NOMO-1 treated with dmso at 0.1 percent for 144 hours (cell line): ENCODE data around the gene GADD45G.

Experiments
- DNase-seq: peaks from one replicate; lab custom pipeline; 2025; ENCODE audit not compliant: unreplicated experiment; lab: John Stamatoyannopoulos, UW

Gene GADD45G, protein sequence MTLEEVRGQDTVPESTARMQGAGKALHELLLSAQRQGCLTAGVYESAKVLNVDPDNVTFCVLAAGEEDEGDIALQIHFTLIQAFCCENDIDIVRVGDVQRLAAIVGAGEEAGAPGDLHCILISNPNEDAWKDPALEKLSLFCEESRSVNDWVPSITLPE

DNA sequence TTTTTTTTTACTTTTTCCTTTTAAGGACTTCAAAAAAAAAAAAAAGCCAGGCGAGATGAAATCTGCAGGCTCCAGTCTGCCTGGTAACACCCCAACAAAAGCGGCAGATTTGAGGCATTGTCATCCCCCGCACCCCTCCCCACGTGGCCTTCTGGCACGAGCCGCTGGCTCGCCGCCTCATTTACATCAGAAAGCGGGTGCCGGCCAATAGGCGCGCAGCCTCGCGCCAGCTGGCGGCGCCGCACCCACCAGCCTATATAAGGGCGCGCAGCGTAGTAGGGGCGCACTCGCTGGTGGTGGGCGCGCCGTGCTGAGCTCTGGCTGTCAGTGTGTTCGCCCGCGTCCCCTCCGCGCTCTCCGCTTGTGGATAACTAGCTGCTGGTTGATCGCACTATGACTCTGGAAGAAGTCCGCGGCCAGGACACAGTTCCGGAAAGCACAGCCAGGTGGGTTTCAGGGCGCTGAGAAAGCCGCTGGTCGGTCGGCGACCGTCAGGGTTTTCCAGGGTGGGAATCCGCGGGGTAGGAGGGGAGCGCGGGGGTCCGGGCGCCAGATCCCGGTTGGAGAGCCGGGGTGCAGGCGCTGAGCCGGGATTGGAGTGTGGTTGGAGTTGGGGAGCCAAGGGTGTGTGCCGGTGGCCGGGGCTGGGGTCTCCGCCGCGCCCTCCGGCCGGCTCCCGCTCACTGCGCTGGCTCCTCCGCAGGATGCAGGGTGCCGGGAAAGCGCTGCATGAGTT is at the start of gene GADD45G:
Gene GADD45G (plus strand): TSS at position 284 of the 736 bp plus-strand sequence. CDS start 110 bp downstream, at position 394.
- DNase-seq, result peak; percentile 8

DNA sequence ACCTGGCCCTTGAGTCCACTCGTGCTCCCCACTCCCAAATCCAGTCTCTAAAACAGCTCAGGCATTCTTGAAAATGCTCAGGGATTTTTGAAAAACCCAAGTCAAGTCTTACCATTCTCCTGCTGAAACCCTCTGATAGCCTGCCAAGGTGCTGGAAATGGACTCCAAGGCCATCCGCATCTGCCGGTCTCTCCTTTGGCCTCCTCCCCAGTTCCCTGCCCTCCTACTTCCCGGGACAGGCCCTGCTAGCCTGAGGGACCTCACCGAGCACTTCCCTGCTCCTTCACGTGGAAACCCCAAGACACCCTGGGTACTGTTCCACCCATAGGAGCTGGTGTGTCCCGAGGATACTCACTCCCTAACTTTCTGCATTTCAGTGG is 49.8 kb upstream of the GADD45G start:
- no peak for DNase-seq

DNA sequence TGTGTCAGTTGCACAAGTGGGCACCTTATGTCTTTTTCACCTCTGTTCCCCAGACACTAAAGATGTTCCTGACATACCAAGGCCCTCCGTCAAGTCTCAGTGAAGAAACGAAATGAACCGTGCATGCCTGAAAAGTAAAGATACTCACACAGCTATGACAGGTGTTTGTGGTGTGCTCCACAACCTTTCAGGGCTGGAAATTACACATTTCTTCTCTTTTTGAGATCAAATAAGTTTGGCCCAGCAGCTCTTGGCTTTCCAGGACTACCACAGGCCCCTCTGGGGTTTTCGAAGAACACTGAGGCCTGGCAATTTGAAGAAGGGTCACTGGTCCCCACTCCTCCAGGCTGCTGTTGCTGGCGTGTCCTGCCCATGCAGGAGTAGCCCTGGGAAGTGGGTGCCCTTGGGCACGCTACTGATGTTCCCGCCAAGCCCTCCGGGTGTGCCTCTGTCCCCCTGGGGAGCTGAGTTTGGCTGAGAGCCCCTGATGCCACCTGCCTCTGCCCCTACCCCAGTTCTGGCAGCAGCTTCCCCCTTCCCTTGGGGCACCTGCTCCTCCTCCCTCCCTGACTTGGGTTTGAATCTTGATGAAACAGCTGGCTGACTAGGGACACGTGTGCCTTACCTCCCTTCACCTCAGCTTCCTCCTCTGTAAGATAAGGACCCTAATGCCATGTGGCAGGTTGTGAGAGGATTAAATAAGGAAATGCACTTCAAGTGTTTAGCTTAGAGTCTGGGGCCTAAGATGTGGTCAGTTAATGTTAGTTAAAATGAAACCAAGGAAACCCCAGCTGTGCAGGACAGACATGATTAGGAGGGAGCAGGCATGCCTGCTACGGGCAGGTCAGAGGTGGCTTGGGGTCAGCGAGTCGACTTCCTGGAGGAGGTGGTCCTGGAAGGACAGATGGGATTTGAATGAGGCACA is 49.1 kb upstream of the GADD45G start:
- no peak for DNase-seq

DNA sequence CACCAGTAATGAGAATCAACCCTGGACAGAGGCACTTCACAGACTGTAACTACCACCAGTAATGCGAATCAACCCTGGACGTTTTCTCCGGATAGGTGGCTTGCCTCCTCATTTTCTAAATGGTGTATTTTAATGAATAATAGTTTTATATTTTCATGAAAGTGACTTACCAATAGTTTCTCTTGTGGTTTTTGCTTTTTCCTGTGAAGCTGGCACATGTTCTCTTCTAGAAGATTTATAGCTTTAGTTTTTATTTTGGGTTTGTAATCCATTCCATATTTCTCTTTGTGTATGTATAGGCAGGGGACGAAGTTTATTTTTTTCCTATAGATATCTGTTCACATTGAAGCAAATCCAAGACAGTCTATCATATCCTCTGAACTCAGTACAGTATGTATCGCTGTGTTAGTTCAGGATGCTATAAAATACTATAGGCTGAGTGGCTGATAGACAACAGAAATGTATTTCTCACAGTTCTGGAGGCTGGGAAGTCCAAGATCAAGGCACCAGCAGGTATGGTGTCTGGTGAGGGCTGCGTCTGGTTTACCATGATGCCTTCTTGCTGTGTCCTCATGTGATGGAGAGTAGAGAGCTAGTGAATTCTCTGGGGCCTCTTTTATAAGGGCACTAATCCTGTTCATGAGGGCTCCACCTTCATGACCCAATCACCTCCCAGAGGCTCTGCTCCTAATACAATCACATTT is 46.5 kb upstream of the GADD45G start:
- DNase-seq, result no peak

- no peak for DNase-seq
Observed at GRCh38 chr9:89558948-89559347, 45.9 kb upstream of the GADD45G start.

DNA sequence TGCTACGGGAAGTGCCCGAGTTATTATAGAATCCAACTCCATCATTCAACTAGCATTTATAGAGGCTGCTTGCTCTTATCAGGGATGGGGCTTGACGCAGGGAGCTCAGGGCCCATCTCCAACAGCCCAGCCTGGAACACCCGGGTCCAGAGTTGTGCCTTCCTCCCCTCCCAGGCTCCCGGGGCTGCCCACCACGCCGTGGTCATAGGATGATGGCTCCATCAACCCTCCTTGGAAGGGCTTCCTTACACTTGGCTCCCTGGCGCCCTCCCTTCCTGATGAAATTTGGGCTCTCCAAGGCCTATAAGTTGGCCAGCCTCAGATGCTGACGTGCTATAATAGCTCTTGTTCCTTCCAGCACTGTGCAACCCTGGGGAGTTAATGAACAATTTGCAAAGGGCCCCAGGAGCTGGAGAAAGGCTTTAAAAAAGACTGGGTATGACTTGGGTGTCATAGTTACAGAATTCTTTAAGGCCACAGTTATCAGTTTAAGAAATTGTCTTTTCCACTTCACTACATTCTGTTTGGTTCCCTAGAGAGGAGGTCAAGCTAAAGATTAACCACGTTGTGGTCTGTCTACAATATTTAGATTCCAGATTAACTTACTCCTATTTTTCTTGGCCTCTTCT is 42.5 kb upstream of the GADD45G start:
- DNase-seq, result no peak

- no peak for DNase-seq
Observed at GRCh38 chr9:89563571-89564345, 41.1 kb upstream of the GADD45G start.

GRCh38 chr9:89564346-89564878 is 40.4 kb upstream of the GADD45G start:
- DNase-seq, result no peak

- DNase-seq, result no peak
Observed at GRCh38 chr9:89567649-89568048, 37.2 kb upstream of the GADD45G start.

GRCh38 chr9:89574309-89574708 is 30.5 kb upstream of the GADD45G start:
- no peak for DNase-seq

GRCh38 chr9:89576404-89576839 is 28.4 kb upstream of the GADD45G start:
- DNase-seq, result no peak

- no peak for DNase-seq
Observed at GRCh38 chr9:89577363-89577762, 27.4 kb upstream of the GADD45G start.

DNA sequence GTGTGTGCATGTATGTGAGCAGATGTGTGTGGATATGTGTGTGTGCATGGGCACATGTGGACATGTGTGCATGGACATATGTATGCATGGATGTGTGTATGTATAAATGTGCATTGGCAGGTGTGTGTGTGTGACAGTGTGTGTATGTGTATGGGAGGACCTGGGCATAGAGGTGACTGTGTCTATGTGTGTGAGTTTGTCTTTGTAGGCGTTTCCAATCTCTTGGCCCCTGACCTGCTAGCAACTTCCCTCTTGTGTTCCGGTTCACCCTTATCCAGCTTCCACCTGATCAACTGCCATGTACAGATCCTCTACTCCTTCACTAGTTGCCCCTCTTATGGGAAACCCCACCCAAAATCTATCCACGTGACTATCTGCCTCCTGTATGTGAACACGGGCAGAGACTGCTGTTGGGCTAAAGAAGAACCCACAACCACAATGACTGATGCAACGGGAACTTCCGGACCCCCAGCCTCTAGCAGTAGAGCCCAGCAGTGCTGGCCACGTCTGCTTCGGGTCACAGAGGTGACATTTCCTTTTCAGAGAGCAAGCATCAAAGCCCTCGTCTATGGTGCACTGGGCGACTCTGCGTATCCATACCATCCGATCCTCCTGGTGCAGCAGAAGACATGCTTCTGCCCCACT is 24.9 kb upstream of the GADD45G start:
- DNase-seq, result peak; percentile 52

DNA sequence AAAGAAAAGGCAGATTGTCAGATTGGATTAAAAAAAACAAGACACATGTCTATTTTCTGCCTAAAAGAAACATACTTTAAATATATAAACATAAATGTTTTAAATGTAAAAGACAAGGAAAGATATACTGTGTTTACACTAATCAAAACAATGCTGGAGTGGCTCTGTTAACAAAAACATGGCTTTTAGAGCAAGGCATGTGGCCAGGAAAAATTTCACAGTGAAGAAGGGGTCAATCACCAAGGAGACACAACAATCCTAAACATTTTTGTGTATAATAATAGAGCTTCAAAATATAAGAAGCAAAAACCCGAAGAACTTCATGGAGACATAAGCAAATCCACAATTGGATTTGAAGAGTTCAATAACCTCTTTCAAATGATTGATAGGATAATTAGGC is 18.5 kb upstream of the GADD45G start:
- no peak for DNase-seq

DNA sequence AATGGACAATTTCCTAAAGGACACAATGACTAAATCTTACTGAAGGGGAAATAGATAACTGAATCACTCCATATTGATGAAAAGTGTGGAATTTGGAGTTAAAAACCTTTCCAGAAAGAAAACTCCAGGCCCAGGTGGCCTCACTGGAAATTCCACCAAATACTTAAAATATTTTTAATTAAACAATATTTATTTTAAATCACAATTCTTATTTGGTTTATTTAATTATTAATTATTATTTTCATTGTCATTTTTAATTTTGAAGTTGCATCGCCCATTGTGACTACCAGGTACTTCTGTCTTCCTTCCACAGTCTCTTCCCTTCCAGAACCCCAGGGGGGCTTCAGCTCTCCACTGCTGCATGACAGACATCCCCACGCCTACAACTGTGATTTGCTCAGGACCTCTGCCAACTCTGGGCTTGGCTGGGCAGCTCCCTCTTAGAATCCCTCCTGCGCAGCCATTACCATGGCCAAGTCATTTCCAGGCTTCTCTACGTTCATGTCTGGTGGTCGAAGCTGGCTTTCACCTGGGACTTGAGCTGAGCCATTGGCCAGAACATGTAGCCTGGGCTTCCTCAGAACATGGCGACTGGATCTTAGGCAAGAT is 16.4 kb upstream of the GADD45G start:
- no peak for DNase-seq

DNA sequence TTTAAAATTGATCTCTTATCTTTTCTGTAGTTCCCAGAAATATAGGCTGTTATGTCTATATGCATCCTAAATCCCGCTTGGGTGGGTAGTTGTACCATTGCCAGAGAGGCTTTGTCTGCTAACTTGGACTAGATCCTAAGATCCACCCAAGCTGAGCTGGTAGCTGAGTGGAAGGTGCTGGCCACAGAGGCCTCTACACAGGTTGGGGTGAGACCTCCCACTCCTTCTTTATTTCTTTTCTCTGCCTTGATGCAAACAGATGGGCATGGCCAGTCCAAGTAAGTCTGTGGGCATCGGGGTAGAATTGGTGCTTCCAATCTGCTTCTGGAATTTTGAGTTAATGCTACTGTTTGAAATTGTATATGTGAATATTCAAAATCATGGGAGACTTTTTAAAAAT is 14.4 kb upstream of the GADD45G start:
- no peak for DNase-seq

DNA sequence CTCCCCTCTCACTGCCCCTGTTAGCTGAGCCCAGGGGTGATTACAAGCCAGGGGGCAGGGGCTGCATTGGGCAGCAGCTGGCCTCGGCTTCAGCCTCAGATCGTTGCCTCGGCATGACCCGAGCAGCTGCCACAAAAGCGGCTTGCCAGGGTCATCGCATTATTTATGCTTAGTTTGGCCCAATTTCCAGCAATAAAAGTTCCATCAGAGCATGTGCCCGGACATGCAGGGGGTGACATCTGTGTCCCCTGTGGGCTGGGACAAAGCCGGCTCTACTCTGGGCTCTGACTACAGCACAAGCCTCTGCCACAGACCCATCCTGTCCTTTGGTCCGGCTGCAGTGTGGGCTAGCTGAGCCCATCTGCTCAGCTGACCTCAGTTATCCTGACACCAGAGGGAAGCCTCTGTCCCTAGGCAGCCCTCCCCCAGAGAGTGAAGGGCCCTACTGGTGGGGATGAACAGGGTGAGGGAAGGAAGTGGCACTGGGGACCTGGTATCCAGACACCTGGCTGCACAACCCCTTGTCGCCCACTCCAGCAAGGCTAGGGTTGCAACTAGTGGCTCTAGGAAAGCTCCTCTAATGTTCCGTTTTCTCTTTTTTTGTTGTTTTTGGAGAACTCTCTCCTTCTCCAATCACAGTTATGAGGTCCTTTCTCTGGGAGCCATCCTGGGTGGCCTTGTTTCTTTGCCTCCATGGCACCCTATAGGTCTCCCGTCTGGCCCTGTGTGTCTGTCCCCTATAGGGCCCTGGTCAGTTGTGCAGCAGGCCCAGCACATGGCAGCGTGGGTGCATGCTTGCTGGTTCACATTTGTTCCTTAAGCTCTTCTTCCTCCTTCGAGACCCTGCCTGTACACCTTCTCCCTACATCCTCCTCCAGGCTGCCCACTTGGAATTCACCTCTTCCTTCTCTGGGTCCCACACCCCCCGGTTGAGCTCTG is 13.3 kb upstream of the GADD45G start:
- no peak for DNase-seq
